ENCODE measurements around the gene ORC5.

GRCh38 chr7:104179178-104179577 is 28.6 kb downstream of the ORC5 start:
- TF ChIP-seq CTCF (conservative IDR thresholded peaks at IDR 0.05; ENCODE audit: low read length): no peak
- TF ChIP-seq EZH2phosphoT487 (IDR thresholded peaks at IDR 0.05; ENCODE audit: borderline replicate concordance, low read depth, low read length): no peak

Data from OCI-LY7 (cell line).